Esophagus muscularis mucosa (tissue), 4 donors: ENCODE results near the gene PPP1R14C. TPM values are rescaled to one million over a fixed set of nuclear protein-coding genes. Genes with fewer than 3 reads are reported as not detected.

Experiments used
- DNase-seq: peaks from one replicate; pipeline ENCODE4 v3.0.0-alpha.2; 2017; ENCODE audit errors: extremely low spot score
- H3K27ac ChIP-seq, 4 donors: fragments of 200-600 bp; sonication (generic); replicated peaks in 1 of 4; 1 replicate in 3 of 4; 2 replicates in 1 of 4; pipeline ENCODE4 v1.5.1; 2016 to 2019; ENCODE audit warnings: mild to moderate bottlenecking in 1 of 4
- H3K27me3 ChIP-seq, 4 donors: fragments of 200-600 bp; sonication (generic); one replicate each; pipeline versions ENCODE4 v1.5.1 to v1.6.0; 2016 to 2019
- H3K36me3 ChIP-seq, 4 donors: fragments of 200-600 bp; sonication (generic); one replicate each; pipeline ENCODE4 v1.5.1; 2016 to 2019
- H3K4me1 ChIP-seq, 4 donors: fragments of 200-600 bp; sonication (generic); one replicate each; pipeline ENCODE4 v1.5.1; 2016 to 2019
- H3K4me3 ChIP-seq, 4 donors: fragments of 200-600 bp; sonication (generic); 1 replicate in 2 of 4; 2 replicates in 2 of 4; pipeline ENCODE4 v1.5.1; 2016 to 2019; ENCODE audit warnings: mild to moderate bottlenecking in 4 of 4, moderate library complexity in 1 of 4
- H3K9me3 ChIP-seq, 4 donors: fragments of 200-600 bp; sonication (generic); 1 replicate in 3 of 4; 2 replicates in 1 of 4; pipeline ENCODE4 v1.5.1; 2016 to 2019
- EP300 ChIP-seq: sonication (generic); formaldehyde crosslinking; IDR thresholded peaks from one replicate; pipeline ENCODE4 v1.6.1; 2017; ENCODE audit warnings: antibody characterized with exemption
- POLR2A ChIP-seq: fragments of 450-650 bp; IDR thresholded peaks from one replicate; pipeline ENCODE4 v1.6.1; 2017; ENCODE audit warnings: antibody characterized with exemption, moderate library complexity, mild to moderate bottlenecking, low read depth
- POLR2AphosphoS5 ChIP-seq, 2 donors: sonication (generic); formaldehyde crosslinking; IDR thresholded peaks; one replicate each; pipeline ENCODE4 v1.6.1; 2017; ENCODE audit warnings: antibody characterized with exemption in 2 of 2
- WGBS: methylation state at CpG from one replicate; pipeline ENCODE4 v1.1.5; 2018; 5-methylcytosine and 5-hydroxymethylcytosine counted together
- intact Hi-C: fragments of 100-400 bp; cut with DNase I; formaldehyde crosslinking; loops from one replicate; pipeline ENCODE4 v1.15.1; 2023
- total RNA-seq, 4 donors: library from RNA; depleted of rRNA; stranded (reverse); fragments of >200 nt; gene quantifications; one replicate each; pipeline versions ENCODE4 v1.1.0 to v1.2.1, GENCODE V29; 2016
- TF ChIP-seq, protein P1 (sequence below), 3 experiments: fragments of 200-600 bp in 2 of 3; fragments of 450-650 bp in 1 of 3; sonication (generic) in 2 of 3; IDR thresholded peaks; one replicate each; pipeline ENCODE4 v1.5.1; 2017 to 2019; ENCODE audit warnings: antibody characterized with exemption in 3 of 3, mild to moderate bottlenecking in 2 of 3, moderate library complexity in 1 of 3

Gene PPP1R14C
- total RNA-seq, 4 donors from 2014 or later: 0.26 to 0.40 TPM; not detected in 2

DNA sequence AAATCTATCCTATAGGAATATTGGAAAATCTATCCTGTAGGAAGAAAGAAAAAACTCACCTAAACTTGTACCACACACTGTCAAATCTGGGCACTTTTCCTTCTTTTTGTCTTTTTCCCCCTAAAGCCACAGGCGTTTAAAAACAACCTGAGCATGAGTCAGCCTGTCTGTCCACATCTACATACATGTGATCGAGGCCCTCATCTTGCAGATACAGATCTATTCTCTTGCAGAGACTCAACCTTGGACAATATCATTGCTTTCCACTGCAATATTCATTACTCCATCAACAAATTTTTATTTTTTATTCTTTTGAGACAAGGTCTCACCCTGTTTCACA, 130.1 kb downstream of the PPP1R14C start:
- H3K4me3 ChIP-seq: no peak overlapping the region
- H3K27ac ChIP-seq: no peak overlapping the region
- no peak for DNase-seq
- no peak for TF ChIP-seq POLR2A
- TF ChIP-seq, protein P1, sequence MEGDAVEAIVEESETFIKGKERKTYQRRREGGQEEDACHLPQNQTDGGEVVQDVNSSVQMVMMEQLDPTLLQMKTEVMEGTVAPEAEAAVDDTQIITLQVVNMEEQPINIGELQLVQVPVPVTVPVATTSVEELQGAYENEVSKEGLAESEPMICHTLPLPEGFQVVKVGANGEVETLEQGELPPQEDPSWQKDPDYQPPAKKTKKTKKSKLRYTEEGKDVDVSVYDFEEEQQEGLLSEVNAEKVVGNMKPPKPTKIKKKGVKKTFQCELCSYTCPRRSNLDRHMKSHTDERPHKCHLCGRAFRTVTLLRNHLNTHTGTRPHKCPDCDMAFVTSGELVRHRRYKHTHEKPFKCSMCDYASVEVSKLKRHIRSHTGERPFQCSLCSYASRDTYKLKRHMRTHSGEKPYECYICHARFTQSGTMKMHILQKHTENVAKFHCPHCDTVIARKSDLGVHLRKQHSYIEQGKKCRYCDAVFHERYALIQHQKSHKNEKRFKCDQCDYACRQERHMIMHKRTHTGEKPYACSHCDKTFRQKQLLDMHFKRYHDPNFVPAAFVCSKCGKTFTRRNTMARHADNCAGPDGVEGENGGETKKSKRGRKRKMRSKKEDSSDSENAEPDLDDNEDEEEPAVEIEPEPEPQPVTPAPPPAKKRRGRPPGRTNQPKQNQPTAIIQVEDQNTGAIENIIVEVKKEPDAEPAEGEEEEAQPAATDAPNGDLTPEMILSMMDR (IDR thresholded peaks at IDR 0.05): no peak
- TF ChIP-seq EP300: no peak
- TF ChIP-seq POLR2AphosphoS5 (IDR thresholded peaks at IDR 0.05): no peak
- H3K27me3 ChIP-seq: peaks cover 0 to 4% (median 0%) of the 10 kb centered on the region in 4 donors
- intact Hi-C loops: no loop called here
- H3K9me3 ChIP-seq: peaks cover 0 to 4% (median 0%) of the 10 kb centered on the region in 4 donors
- no peaks in the 10 kb centered on the region for H3K36me3 ChIP-seq
- peaks cover 0 to 19% (median 17%) of the 10 kb centered on the region in 4 donors for H3K4me1 ChIP-seq
- 93% methylated on average over 2 of the region's 2 CpGs for WGBS

GRCh38 chr6:150273457-150274309, 130.8 kb downstream of the PPP1R14C start:
- Histone ChIP-seq H3K4me3 (no peak overlapping the region), H3K4me1 (peaks cover 0 to 24% (median 18%) of the 10 kb centered on the region in 4 donors), H3K36me3 (no peaks in the 10 kb centered on the region), H3K9me3 (peaks cover 0 to 4% (median 0%) of the 10 kb centered on the region in 4 donors), H3K27ac (no peak overlapping the region), H3K27me3 (peaks cover 0 to 4% (median 0%) of the 10 kb centered on the region in 4 donors)
- intact Hi-C loops: no loop called here
- 90% methylated on average over 15 of the region's 15 CpGs for WGBS
- no peak for DNase-seq
- TF ChIP-seq POLR2A (no peak), POLR2AphosphoS5 (IDR thresholded peaks at IDR 0.05) (no peak), EP300 (no peak)
- TF ChIP-seq, protein P1 (IDR thresholded peaks at IDR 0.05): no peak

- Histone ChIP-seq H3K4me3 (no peak overlapping the region), H3K36me3 (no peaks in the 10 kb centered on the region), H3K9me3 (no peaks in the 10 kb centered on the region), H3K4me1 (peaks cover 0 to 24% (median 18%) of the 10 kb centered on the region in 4 donors), H3K27me3 (peaks cover 0 to 12% (median 0%) of the 10 kb centered on the region in 4 donors), H3K27ac (no peak overlapping the region)
- DNase-seq: no peak
- TF ChIP-seq EP300 (no peak), POLR2AphosphoS5 (IDR thresholded peaks at IDR 0.05) (no peak), POLR2A (no peak)
- TF ChIP-seq, protein P1 (IDR thresholded peaks at IDR 0.05): no peak
- WGBS: 93% methylated on average over 6 of the region's 6 CpGs
- intact Hi-C loops: no loop called here
These were observed 132.6 kb downstream of the PPP1R14C start for GRCh38 chr6:150275489-150275888.

DNA sequence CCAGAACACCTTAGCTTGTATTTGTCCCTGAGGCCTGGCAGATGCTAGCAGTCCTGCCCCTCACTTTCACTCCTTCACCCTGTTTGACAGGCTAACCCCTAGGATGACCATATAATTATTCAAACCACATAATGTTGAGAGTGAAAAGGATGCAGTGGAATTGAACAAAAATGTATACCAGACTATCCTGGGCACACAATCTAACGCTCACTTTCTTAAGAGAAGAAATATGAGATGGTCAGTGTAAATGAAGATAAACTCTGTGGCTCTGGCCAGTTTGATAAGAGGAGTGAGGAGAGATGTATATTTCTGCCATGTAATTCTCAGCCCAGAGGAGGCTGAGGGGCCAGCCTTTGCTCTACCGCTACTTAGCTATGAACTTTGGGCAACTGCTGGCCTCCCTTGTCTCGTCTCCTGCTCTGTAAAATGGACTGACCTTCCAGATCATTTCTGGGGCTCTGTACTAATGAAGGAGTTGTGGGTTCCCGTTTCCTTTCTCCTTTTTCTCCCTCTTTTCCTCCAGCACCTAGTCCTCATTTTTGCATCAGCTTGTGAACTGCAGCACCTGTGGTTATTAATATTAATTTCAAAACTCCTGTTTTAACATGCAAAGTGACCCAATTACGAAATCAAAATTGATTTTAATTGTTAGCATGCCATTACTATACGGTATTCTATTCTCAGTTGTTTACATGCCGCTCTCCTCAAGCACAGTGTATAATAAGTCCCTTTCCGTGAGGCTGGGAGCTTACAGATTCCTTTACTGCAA, 133.5 kb downstream of the PPP1R14C start:
- 63% methylated on average over 8 of the region's 8 CpGs for WGBS

More for the DNA sequence above, 133.5 kb downstream of the PPP1R14C start:
- intact Hi-C loops: no loop called here
- no peak overlapping the region for H3K27ac ChIP-seq
- no peaks in the 10 kb centered on the region for H3K9me3 ChIP-seq
- DNase-seq: no peak
- TF ChIP-seq EP300 (no peak), POLR2AphosphoS5 (IDR thresholded peaks at IDR 0.05) (no peak), POLR2A (no peak)
- TF ChIP-seq, protein P1 (IDR thresholded peaks at IDR 0.05): no peak
- H3K36me3 ChIP-seq: no peaks in the 10 kb centered on the region
- H3K4me3 ChIP-seq: no peak overlapping the region
- peaks cover 0 to 12% (median 0%) of the 10 kb centered on the region in 4 donors for H3K27me3 ChIP-seq
- peaks cover 0 to 24% (median 18%) of the 10 kb centered on the region in 4 donors for H3K4me1 ChIP-seq
